ENCODE measurements around the gene CDHR3. TPM values are rescaled to one million over a fixed set of nuclear protein-coding genes. Genes with fewer than 3 reads are reported as not detected.
"Not testable (repeated sequence)": the region's sequence is repeated elsewhere in the genome, so short reads cannot be mapped to it uniquely, and the experiment has no call there.

Gene CDHR3
- total RNA-seq, 1 experiment from 2014 or later: 5.0 TPM

DNA sequence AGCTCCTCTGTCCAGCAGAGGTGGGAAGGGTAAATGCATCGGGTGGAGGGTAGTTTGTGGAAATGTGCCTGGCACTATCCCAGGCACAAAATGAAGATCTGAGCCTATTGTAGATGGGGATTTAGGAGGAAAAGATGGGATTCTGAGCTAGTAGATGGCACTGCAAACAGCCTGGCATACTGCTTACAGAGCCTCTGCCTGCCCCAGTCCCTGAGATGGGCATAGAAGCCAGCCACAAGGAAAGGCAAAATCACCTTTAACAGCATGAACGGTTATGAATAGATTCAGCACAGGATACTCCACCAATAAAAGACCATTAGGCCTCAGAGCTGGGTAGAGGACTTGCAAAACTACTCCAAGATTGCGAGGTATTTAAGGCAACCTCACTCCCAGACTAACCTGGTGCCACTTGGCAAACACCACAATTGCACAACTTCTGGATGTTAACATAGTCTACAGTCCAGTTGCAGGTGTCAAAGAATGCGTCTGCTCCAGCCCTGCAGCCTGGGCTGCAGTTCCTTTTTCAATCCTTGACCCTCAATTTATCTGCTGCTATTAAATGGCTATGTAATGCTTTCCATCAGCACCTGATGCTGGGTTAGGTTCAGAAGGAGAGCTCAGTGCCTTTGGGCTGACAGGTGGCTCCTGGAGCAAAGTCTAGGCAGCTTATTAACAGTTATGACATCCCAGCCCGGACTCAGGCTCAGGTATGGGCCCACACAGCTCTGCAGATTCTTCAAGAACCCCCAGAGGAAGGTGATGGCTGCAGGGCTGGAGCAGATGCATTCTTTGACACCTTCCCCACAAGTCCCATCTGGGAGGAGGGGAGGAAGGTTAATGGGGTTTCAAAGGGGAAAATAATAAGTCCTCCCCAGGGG, 34.0 kb downstream of the CDHR3 start:
- DNase-seq (ENCODE audit: low read depth): no peak

DNA sequence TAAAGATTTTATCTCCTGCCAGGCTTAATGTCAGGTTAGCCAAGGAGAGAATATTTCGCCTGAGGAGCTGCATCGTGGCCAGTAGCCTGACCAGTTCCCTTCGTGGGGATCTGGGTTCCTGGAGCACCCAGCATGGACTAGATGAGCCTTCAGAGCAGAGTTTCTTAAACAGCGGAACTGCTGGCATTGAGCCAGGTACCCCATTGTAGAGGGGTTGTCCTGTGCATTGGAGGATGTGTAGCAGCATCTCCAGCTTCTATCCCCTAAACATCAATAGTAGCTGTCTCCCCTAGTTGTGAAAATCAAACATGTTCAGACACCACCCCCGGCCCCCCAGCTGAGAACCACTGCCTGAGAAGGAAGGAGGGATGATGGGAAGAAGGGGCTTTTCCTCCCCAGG, 36.2 kb downstream of the CDHR3 start:
- no peak for DNase-seq (ENCODE audit: low read depth)

DNA sequence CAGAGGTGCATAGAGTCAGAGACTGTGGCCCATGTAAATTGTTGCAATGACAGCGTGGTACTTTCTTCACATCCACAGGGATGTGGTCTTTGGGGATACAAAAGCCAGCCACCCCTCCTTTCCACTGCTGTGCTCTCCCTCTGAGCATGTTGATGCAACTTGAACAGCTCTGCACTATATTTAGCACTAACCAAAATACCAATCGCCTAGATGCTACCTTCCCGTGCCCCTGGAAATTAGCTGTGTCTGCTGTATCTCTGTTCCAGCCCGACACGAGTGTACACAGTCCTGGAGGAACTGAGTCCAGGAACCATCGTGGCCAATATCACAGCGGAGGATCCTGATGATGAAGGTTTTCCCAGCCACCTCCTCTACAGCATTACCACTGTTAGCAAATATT, 38.1 kb downstream of the CDHR3 start:
- DNase-seq (ENCODE audit: low read depth): no peak

DNA sequence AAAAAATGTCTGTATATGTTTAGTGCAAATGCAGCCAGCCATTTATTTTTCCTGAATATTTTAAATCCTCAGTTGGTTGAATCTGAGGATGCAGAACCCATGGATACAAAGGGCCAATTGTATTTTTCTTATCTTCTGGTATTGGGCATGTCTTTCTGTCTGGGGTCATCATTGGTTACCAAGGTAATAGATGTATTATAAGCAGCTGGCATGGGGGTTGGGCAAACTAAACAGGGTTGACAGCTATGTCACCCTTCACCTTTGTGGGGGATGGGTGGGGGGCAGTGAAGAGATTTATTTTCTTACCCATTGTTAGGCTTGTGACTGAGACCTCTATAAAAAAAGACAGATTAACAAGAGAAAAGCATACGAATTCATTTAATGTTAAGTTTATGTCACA, 38.8 kb downstream of the CDHR3 start:
- DNase-seq (ENCODE audit: low read depth): no peak

DNA sequence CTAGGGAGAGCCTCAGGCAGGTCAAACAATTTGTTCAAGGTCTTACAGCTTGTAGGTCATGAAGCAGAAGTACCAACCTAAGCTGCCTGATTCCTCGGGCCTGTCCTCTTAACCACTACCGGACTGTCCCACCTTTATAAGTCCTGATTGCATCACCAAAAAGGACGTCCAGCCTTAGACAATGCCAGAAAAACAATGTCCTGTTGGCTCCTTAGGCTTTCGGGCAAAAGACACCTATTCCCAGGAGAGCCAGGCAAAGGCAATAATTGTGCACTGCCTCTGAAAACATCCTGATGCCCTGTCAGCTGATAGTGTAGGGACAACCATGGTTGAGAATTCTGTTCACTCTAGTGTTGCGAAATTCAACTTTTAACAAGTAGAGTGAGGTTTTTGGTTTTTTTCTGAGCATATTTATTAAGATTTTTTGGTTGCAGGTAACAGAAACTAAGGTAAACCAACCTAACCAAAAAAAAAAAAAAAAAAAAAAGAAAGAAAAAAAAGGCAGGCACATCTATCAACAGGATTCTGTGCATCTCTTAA, 40.5 kb downstream of the CDHR3 start:
- DNase-seq (ENCODE audit: low read depth): no peak

DNA sequence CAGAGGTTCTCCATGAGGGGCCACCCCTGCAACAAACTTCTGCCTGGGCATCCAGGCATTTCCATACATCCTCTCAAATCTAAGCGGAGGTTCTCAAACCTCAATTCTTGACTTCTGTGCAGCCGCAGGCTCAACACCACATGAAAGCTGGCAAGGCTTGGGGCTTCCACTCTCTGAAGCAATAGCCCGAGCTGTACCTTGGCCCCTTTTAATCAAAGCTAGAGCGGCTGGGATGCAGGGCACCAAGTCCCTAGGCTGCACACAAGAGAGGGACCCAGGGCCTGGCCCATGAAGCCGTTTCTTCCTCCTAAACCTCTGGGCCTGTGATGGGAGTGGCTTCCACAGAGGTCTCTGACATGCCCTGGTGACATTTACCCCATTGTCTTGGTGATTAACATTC, 43.8 kb downstream of the CDHR3 start:
- DNase-seq (ENCODE audit: low read depth): no peak

DNA sequence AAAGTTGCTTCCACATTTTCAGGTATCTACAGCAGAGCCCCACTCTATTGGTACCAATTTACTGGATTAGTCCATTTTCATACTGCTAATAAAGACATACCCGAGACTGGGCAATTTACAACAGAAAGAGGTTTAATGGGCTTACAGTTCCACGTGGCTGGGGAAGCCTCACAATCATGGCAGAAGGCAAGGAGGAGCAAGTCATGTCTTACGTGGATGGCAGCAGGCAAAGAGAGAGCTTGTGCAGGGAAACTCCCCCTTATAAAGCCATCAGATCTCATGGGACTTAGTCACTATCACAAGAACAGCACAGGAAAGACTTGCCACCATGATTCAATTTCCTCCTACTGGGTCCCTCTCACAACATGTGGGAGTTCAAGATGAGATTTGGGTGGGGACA, 44.7 kb downstream of the CDHR3 start:
- not testable (repeated sequence) for DNase-seq (ENCODE audit: low read depth)

DNA sequence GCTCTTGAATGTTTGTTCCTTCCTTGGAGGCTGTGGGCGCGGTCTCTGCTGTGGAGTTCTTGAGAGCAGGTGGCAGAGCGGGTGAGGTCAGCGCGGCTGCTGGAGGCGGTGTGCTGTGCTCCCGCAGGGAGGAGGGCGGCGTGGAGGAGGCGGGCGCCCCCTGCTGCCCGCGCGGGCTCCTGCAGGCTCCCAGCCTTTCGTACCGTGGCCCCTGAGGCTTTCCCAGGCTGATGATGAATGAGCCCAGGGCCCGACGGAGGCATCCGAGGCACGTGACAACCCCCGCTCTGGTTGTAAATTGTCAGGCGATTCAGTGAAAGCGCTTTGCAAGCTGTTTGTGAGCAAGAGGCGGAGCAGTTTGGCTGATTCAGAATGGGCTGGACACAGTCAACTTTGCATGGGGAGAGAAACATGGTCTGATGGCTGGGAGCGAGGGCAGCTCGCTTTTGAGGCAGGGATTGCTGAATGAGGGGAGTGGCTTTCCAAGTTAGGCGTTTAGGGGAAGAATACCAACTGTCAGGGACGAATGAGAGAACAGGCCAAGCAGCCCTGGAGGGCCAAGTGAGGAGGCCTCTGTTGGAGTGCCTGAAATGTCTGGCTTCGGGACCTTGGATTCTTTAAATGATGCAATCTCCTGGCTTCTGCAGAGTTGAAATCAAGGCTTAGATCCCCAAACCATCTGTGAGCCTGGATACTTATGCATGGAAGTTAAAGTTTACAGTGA, 46.6 kb downstream of the CDHR3 start:
- DNase-seq (ENCODE audit: low read depth): peak; percentile 89

DNA sequence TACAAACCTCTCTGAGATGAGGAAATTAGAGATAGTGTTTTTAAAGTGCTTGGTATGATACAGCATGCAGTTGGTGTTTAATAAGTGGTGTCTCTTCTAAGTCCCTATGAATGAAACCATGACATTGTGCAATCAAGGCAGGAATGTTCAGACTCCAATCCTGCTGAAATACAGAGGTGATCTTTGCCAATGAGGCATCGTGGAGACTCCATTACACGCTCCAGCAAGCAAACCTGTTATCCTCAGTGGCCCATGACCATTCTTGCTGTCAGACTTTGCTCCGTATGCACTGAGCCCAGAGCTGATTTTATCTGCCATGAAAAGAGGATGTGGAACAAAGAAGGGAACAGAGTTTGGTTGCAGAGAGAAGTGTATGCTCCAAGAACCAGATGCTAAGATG, 47.3 kb downstream of the CDHR3 start:
- DNase-seq (ENCODE audit: low read depth): no peak

DNA sequence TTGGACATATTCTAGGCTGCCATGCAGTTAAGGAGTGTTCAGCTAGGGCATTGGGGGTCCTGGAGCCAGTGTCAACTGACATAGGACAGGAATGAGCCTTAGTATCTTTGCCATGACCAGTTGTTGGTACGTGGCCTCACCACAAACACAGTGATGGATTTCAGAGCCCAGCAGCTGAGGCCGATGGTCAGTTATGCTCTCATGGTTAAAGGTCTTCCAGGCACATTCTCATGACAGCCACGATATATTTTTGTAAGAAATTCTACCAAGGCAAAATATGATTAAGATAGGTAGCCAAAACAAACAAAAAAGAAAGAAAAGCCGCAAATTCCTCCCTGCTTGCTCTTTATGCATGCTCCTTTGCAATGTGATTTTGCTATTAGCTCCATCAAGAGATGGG, 47.8 kb downstream of the CDHR3 start:
- DNase-seq (ENCODE audit: low read depth): no peak

DNA sequence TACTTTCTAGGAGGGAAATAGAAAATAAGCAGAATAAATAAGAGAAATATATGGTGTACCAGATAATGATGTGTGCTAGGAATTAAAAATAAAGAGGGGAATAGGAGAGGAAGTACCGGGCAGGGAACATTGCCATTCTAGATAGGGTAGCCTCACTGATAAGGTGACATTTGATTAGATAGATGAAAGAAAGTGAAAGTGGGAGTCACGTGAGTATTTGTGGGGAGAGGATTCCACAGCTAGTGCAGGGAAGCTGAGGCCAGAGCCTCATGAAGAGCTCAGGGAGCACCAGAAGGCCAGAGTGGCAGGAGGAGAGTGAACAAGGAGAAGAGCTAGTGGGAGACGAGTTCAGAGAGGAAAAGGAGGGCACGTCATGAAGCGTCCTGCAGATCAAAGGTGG, 49.1 kb downstream of the CDHR3 start:
- DNase-seq (ENCODE audit: low read depth): no peak

DNA sequence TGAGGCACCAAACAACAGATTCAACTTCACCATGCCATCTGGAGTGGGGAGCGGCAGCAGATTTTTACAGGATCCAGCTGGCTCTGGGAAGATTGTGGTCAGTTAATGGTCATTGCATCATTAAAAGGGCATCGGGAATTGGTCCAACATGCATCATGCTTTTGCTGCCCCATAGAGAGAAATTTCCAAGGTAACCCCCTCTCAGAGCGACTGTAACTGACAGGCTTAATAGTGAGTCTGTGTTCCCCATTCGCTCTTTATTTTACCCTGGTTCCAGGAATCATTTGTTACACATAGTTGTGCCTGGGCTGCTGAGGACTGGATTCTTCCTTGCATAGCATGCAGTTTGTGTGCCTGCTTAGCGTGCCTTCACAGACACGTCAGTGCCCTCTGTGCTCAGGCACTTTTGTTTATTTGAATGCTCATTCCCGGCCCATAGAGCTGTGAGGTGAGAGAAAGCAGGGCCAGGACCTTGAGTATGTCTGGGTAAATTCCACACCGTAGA, 49.9 kb downstream of the CDHR3 start:
- peak; percentile 54 for DNase-seq (ENCODE audit: low read depth)

DNA sequence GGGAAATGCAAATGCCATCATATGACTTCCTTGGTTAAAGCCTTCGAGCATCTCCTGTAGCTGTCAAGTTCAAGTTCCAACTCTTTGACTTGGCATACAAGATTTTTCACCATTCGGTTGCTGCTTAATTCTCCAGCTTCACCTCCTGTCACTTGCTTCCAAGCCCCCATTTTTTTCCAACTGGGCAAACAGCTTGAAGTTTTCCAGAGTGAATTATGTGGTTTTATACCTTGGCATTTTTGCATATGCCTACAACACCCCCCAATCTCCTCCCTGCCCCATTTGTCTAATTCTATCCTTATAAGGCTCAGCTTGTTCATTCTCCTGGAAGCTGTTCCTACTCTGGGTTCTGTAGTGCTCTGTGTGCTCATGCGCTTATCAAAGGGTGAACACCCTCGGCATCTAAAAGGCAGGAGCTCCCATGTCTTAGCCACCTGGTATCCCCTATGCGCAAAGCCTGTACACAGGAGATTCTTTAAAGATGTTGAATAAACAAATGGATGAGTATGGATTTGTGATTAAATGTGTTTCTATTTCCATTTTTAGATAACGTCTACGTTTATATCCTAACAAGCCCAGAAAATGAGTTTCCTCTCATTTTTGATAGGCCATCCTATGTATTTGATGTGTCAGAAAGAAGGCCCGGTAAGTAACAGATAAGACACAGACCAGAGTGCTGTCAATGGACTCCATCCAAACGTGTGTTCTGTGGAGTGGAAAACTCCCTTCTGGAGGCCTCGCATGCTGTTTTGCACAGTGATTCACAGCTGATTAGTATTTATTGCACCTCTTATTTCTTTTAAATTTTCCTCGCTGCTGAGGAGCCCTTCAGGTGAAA, 52.5 kb downstream of the CDHR3 start:
- no peak for DNase-seq (ENCODE audit: low read depth)

DNA sequence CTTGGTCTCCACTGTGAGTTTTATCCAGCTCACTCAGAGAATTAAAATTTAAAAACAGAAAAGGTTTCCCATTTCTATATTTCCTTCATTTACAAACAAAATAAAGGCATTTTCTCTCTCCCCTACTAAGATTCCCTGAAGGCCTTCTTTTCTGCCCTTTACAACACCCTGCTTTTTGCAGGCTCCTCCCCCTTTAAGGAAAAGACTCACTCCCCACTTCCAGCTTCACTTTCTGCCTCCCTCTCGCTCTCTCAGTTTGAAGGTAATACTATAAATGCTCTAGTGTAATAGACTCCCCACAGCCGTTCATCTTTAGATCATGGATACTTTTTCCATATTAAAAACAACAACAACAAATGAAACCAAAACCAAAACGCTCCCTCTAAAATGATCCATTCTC, 53.3 kb downstream of the CDHR3 start:
- DNase-seq (ENCODE audit: low read depth): no peak

DNA sequence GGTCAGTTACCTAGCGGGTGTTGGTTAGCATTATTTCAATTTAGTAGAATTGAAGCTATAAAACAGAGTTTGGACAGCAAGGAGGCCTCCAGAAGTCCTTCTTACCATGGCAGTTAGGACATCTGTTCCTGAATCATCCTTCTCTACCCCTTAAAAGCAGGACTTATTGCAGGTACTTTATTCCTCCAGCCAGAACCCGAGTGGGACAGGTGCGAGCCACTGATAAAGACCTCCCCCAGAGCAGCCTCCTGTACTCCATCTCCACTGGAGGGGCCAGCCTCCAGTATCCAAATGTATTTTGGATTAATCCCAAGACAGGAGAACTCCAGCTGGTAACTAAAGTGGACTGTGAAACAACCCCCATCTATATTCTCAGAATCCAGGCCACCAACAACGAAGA, 54.6 kb downstream of the CDHR3 start:
- no peak for DNase-seq (ENCODE audit: low read depth)

DNA sequence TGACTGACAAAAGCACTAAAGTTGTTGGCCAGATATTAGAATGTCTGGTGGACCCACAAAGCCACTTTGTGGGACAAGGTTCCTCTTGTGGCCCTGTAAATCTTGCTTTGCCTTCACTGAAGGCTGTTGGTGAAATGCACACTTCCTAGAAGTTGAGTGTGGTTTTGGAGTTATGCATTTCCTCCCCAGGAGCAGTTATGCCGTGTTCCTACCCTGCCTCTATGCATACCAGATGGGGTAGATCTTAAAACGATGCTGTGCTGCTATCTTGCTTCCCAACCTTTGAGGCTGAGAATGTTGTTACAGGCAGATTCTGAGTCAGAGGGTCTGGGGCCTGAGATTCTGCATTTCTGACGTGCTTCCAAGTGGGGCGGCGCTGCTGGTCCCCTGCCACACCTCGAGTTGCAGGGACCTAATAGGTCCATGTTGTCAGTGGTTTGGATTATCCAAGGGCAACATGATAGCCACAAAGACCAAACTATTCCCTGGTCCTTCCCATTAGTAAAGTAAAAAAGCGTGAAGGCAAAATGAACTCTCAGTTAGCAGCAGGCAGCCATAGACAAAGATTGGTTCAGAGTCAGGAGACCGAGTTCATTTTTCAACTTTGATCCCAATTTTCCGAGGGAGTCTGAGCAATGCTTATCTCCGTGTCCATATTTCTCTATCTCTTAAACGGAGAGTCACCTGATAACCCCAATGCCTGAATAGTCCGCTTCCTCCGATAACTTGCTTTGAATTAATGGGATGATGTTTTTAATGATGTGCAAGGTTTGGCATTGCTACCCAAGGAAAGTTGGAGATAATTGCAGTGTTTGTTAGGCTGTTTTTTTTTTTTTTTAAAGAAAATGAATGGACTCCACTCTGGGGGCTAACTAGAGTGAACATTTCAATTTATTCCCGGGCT, 55.8 kb downstream of the CDHR3 start:
- DNase-seq (ENCODE audit: low read depth): no peak

DNA sequence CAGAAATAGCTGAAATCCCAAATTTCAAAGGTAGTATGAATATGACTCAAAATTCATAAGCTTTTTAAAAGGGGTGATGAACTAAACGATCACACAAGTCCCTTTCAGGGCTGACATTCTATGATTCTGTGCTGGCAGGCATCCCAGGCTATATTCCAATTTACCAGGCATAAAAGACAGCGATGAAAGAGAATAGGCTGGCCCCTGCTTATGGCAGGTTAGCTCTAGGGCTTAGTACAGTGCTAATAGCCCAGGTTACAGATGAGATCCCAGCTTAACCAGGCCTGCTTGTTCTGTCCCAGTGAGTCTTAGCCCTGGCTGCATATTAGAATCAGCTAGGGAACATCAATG, 56.4 kb downstream of the CDHR3 start:
- no peak for DNase-seq (ENCODE audit: low read depth)

DNA sequence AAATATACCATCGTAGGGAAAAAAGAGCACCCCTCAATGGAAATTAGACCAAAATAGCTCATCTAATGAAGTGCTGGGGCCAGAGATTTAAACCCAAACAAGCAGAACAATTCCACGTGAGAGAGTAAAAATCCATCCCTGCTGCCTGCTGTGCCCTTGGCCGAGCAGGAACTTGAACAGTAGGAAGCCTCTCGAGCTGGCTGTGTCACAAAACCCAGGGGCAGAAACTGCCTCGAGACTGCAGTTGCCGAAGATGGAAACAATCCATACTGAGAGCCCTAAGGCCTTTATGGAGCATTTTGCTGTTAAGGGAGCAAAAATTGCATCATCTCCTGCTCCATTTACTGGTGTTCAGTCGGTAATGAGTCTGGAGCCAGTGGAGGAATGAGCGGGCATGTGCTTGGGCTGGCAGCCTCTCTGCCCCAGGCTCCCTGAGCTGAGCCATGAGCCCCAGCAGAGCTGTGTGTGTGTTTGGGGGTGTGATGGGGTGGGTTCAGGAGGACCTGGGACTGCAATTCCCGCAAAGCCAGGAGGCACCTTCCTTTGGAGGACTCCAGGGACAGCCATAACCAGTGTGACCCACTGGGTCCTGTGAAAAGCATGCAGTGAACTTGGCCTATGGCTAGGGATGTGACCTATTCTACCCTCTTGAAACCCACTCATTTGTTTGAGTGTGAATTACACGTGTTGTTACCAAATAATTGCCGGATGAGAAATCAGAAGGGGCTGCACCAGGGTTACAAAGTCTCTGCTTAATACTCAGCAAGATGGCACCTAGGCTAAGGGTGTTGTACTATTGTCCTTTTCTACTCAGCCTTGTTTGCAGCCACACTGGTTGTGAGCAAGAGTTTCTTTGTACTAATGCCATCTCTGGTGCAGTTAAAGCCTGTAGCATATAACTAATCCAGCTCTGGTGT, 58.3 kb downstream of the CDHR3 start:
- DNase-seq (ENCODE audit: low read depth): no peak

DNA sequence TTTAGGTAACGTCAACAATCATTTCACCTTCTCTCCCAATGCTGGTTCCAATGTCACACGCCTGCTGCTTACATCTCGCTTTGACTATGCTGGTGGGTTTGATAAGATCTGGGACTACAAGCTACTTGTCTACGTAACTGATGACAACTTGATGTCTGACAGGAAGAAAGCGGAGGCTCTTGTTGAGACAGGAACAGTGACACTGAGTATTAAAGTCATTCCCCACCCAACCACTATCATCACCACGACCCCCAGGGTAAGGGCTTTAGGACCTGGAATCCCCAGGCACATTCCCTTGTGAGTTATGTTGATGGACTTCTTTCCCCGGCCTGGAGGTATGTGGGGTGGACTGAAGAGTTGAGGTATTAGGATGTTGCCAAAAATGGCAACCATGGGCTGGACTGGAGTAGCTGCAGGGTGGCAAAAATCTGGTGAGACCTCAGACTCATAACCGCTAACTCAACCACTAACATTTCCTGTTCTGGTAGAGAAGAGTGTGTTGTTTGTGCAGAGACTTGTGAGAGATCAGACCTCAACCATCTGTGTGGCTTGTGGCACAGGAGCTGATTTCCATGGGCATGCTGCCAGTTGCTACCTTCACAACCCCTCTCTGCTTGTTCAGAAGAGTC, 59.2 kb downstream of the CDHR3 start:
- DNase-seq (ENCODE audit: low read depth): peak; percentile 72
